Measurements from ENCODE around the gene ABCB8. TPM values are rescaled to one million over a fixed set of nuclear protein-coding genes. Genes with fewer than 3 reads are reported as not detected.

Gene ABCB8
- total and polyA plus RNA-seq, 9 of the 15 experiments (the other 6 are each of a cell fraction or from before 2014, with no cell fraction given) = 7.6 to 106 (median 36.3) TPM

GRCh38 chr7:151056666-151057505 lies 28.6 kb downstream of the ABCB8 start (continued):
- TF ChIP-seq ZNF592 (IDR thresholded peaks at IDR 0.05) (no peak), NCOA2 (IDR thresholded peaks at IDR 0.05; ENCODE audit: partially characterized antibody in 2 of 2) (no peak), SPI1 (IDR thresholded peaks at IDR 0.05; ENCODE audit: borderline replicate concordance, low read depth, low read length) (no peak), TAL1 (IDR thresholded peaks at IDR 0.05) (no peak), HINFP (tag; conservative IDR thresholded peaks at IDR 0.05; ENCODE audit: low read depth) (no peak), TRIM25 (IDR thresholded peaks at IDR 0.05; ENCODE audit: borderline replicate concordance) (no peak), SMARCC2 (IDR thresholded peaks at IDR 0.05; ENCODE audit: low read depth) (no peak), ZKSCAN8 (CRISPR knock-in tag; IDR thresholded peaks at IDR 0.05) (no peak), HNRNPUL1 (IDR thresholded peaks at IDR 0.05; ENCODE audit: low read length) (no peak), ZBTB5 (IDR thresholded peaks at IDR 0.05) (0 out of 2 replicates have a peak, but pooled peaks have one; percentile 40), JUN (IDR thresholded peaks at IDR 0.05; ENCODE audit: borderline replicate concordance, low read depth, low read length) (no peak), JUN (CRISPR knock-in tag; IDR thresholded peaks at IDR 0.05; ENCODE audit: borderline replicate concordance) (no peak), SMAD4 (CRISPR knock-in tag; conservative IDR thresholded peaks at IDR 0.05) (no peak), U2AF1 (optimal IDR thresholded peaks at IDR 0.05; ENCODE audit: low read depth, low read length) (no peak), U2AF2 (optimal IDR thresholded peaks at IDR 0.05; ENCODE audit: low read depth, low read length) (no peak), FOXA3 (CRISPR knock-in tag; conservative IDR thresholded peaks at IDR 0.05 in 1 of 2, IDR thresholded peaks at IDR 0.05 in 1 of 2) (no peak), ZBTB7A (IDR thresholded peaks at IDR 0.05; ENCODE audit: borderline replicate concordance, control insufficient read depth, low read depth, low read length) (peak; percentile 48; the same call in 1 of the 2 replicates)

Data from K562 (cell line).